CD4-positive, alpha-beta T cell (primary cell): ENCODE results near the gene SDF4. TPM values are rescaled to one million over a fixed set of nuclear protein-coding genes. Genes with fewer than 3 reads are reported as not detected.
A peak's percentile ranks its signal among the peaks of the same experiment; 100 is the strongest.

Experiments
- ATAC-seq: fragments of 200-7000 bp; cut with Tn5 transposase; one replicate; pipeline ENCODE4 v1.10.0; 2022; ENCODE audit warnings: mild to moderate bottlenecking; ENCODE audit not compliant: poor library complexity
- CTCF ChIA-PET: fragments of 350-600 bp; sonication (Branson Sonifier 250); formaldehyde crosslinking; loops from one replicate; lab custom pipeline; 2021; ENCODE audit warnings: antibody characterized with exemption, inconsistent platforms; lab: Charles Lee
- POLR2A ChIA-PET: fragments of 350-600 bp; sonication (Branson Sonifier 250); formaldehyde crosslinking; loops from one replicate; lab custom pipeline; 2021; ENCODE audit warnings: antibody characterized with exemption, inconsistent platforms; lab: Charles Lee
- DNase-seq, 14 experiments: peaks; one replicate each; pipeline ENCODE4 v3.0.0-alpha.2; 2013 to 2020; ENCODE audit warnings: mixed read lengths in 2 of 14
- H3K27ac ChIP-seq, 2 donors: one replicate each; pipeline versions ENCODE4 v1.5.1 to v1.7.0; 2013; ENCODE audit warnings: low read length in 2 of 2, low read depth in 1 of 2, mild to moderate bottlenecking in 1 of 2
- H3K27me3 ChIP-seq, 2 experiments: 1 replicate in 1 of 2; 2 replicates in 1 of 2; pipeline versions ENCODE4 v1.6.1 to v1.7.0; 2013; ENCODE audit warnings: low read length in 2 of 2, control low read depth in 1 of 2, mild to moderate bottlenecking in 1 of 2, moderate library complexity in 1 of 2; ENCODE audit not compliant: insufficient read depth in 2 of 2, control insufficient read depth in 1 of 2
- H3K36me3 ChIP-seq: one replicate; pipeline ENCODE4 v1.6.1; 2013; ENCODE audit warnings: low read length, control low read depth; ENCODE audit not compliant: insufficient read depth
- H3K4me1 ChIP-seq: one replicate; pipeline ENCODE4 v1.6.1; 2013; ENCODE audit warnings: low read length, control low read depth; ENCODE audit not compliant: insufficient read depth
- H3K4me3 ChIP-seq: one replicate; pipeline ENCODE4 v1.5.1; 2013; ENCODE audit warnings: mild to moderate bottlenecking, low read length, moderate library complexity
- H3K9me3 ChIP-seq, 2 experiments: 1 replicate in 1 of 2; 2 replicates in 1 of 2; pipeline versions ENCODE4 v1.6.1 to v1.7.0; 2013; ENCODE audit warnings: low read length in 2 of 2, mild to moderate bottlenecking in 2 of 2, control low read depth in 1 of 2, moderate library complexity in 1 of 2; ENCODE audit not compliant: control insufficient read depth in 1 of 2, insufficient read depth in 1 of 2
- H3K27ac Mint-ChIP-seq: one replicate; pipeline ENCODE4 v1.8.0; 2020; ENCODE audit warnings: mixed read lengths
- H3K27me3 Mint-ChIP-seq: one replicate; pipeline ENCODE4 v1.8.0; 2021; ENCODE audit warnings: mixed read lengths
- H3K36me3 Mint-ChIP-seq: one replicate; pipeline ENCODE4 v1.8.0; 2021; ENCODE audit warnings: low read depth, mixed read lengths
- H3K4me1 Mint-ChIP-seq: one replicate; pipeline ENCODE4 v1.8.0; 2021; ENCODE audit warnings: low read depth, mixed read lengths
- H3K4me3 Mint-ChIP-seq: one replicate; pipeline ENCODE4 v1.8.0; 2020; ENCODE audit warnings: mild to moderate bottlenecking, mixed read lengths
- H3K9me3 Mint-ChIP-seq: one replicate; pipeline ENCODE4 v1.8.0; 2020; ENCODE audit warnings: mixed read lengths
- intact Hi-C, 2 experiments: fragments of 100-400 bp; cut with DNase I in 1 of 2; cut with micrococcal nuclease in 1 of 2; formaldehyde crosslinking; loops; one replicate each; pipeline versions ENCODE4 v1.15.1 to v1.9.0; 2023 to 2025; cut with DNase I, micrococcal nuclease
- total RNA-seq, 174 experiments: library from RNA in 2 of 174; stranded (reverse) in 2 of 174; gene quantifications; one replicate each; pipeline ENCODE4 v1.2.3 and lab custom pipeline; 2021 to 2026
- TF ChIP-seq, protein P1 (sequence below): fragments of 200-600 bp; IDR thresholded peaks from one replicate; pipeline ENCODE4 v1.8.0; 2022; ENCODE audit warnings: antibody characterized with exemption, mild to moderate bottlenecking

The SDF4 gene
- total RNA-seq, 2 experiments from 2014 or later: 66.3 to 71.0 TPM

DNA sequence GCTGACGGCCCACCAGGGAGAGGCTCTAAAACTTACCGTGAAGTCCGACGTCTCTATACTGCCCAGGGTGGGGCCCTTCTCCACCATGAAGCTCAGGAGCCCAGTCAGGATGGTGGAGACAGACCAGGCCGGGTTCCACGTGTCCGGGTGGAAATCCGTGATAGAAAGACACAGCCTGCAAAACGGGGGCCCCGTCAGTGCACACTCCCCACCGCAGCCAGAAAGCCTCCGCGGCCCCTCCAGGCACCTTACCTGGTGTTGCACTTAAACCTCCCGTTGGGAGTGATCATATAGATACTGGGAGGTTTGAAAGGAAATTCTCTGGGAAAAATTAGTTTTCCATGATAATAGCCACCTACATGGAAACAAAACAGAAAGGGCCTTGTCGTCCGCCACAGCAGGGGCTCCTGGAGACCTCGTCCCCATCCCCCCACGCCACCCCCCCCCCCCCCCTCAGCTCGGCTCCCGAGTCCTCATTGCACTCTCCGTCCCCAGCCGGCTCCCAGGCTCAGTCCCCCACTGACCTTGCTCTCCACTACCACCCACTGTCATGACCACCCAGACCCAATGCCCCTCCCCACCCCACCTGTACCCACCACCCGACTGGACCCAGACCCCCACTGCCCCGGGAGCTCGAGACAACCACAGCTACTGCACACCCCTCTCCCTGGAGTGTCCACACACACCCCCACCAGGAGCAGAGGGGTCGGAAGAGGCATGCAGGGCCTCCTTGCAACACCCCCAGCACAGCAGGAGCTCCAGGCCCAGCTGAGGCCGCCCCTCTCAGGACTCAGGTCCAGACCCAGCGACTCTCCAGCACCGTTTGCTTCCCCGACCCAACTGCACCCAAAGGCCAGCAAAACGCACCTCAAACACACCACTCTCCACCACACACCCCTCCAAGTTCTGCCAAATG lies 25.4 kb upstream of the SDF4 start:
- no peak overlapping the region for H3K4me3 ChIP-seq
- Mint-ChIP-seq H3K4me3 (no peak overlapping the region), H3K9me3 (no peaks in the 10 kb centered on the region), H3K4me1 (peaks cover 13% of the 10 kb centered on the region), H3K36me3 (peaks cover 56% of the 10 kb centered on the region), H3K27ac (no peak overlapping the region), H3K27me3 (no peaks in the 10 kb centered on the region)
- ATAC-seq: no peak
- H3K27me3 ChIP-seq: no peaks in the 10 kb centered on the region
- ChIA-PET POLR2A (no interaction called here), CTCF (no interaction called here)
- DNase-seq: peak in 1 of 14 experiments; percentile 27
- TF ChIP-seq, protein P1, sequence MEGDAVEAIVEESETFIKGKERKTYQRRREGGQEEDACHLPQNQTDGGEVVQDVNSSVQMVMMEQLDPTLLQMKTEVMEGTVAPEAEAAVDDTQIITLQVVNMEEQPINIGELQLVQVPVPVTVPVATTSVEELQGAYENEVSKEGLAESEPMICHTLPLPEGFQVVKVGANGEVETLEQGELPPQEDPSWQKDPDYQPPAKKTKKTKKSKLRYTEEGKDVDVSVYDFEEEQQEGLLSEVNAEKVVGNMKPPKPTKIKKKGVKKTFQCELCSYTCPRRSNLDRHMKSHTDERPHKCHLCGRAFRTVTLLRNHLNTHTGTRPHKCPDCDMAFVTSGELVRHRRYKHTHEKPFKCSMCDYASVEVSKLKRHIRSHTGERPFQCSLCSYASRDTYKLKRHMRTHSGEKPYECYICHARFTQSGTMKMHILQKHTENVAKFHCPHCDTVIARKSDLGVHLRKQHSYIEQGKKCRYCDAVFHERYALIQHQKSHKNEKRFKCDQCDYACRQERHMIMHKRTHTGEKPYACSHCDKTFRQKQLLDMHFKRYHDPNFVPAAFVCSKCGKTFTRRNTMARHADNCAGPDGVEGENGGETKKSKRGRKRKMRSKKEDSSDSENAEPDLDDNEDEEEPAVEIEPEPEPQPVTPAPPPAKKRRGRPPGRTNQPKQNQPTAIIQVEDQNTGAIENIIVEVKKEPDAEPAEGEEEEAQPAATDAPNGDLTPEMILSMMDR: no peak
- H3K27ac ChIP-seq: no peak overlapping the region
- H3K9me3 ChIP-seq: no peaks in the 10 kb centered on the region
- intact Hi-C loops: no loop called here
- H3K4me1 ChIP-seq: peaks cover 18% of the 10 kb centered on the region
- peaks cover 62% of the 10 kb centered on the region for H3K36me3 ChIP-seq

- H3K27ac Mint-ChIP-seq: no peak overlapping the region
- H3K9me3 Mint-ChIP-seq: no peaks in the 10 kb centered on the region
- intact Hi-C loops: no loop called here
- H3K4me1 ChIP-seq: peaks cover 17% of the 10 kb centered on the region
- ChIA-PET CTCF (no interaction called here), POLR2A (interaction anchor here (1.3 kb wide), 1 partner anchor 18 kb away, joined by 3 read pairs; the partner anchor contains the start of gene UBE2J2)
- no peaks in the 10 kb centered on the region for H3K9me3 ChIP-seq
- H3K27me3 Mint-ChIP-seq: no peaks in the 10 kb centered on the region
- no peak overlapping the region for H3K4me3 Mint-ChIP-seq
- H3K4me1 Mint-ChIP-seq: peaks cover 6% of the 10 kb centered on the region
- ATAC-seq (no peak), DNase-seq (no peak)
- no peak overlapping the region for H3K27ac ChIP-seq
- no peaks in the 10 kb centered on the region for H3K27me3 ChIP-seq
- peaks cover 52% of the 10 kb centered on the region for H3K36me3 ChIP-seq
- TF ChIP-seq, protein P1: no peak
- peaks cover 49% of the 10 kb centered on the region for H3K36me3 Mint-ChIP-seq
- H3K4me3 ChIP-seq: no peak overlapping the region
Observed at GRCh38 chr1:1255611-1256010, 23.8 kb upstream of the SDF4 start.

- Mint-ChIP-seq H3K36me3 (peaks cover 44% of the 10 kb centered on the region), H3K4me1 (peaks cover 4% of the 10 kb centered on the region), H3K27ac (no peak overlapping the region), H3K9me3 (no peaks in the 10 kb centered on the region), H3K27me3 (no peaks in the 10 kb centered on the region), H3K4me3 (no peak overlapping the region)
- TF ChIP-seq, protein P1: no peak
- peaks cover 16% of the 10 kb centered on the region for H3K4me1 ChIP-seq
- intact Hi-C loops: no loop called here
- no peak for ATAC-seq
- no peak for DNase-seq
- H3K36me3 ChIP-seq: peaks cover 48% of the 10 kb centered on the region
- POLR2A ChIA-PET: interaction anchor here (1.3 kb wide), 1 partner anchor 19 kb away, joined by 3 read pairs; the partner anchor contains the start of gene UBE2J2
- no peak overlapping the region for H3K27ac ChIP-seq
- no peaks in the 10 kb centered on the region for H3K27me3 ChIP-seq
- H3K4me3 ChIP-seq: no peak overlapping the region
- no peaks in the 10 kb centered on the region for H3K9me3 ChIP-seq
- CTCF ChIA-PET: no interaction called here
Observed at GRCh38 chr1:1255078-1255477, 23.3 kb upstream of the SDF4 start.
